H1 (cell line): ENCODE data around the gene HMGCLL1.

Experiments
- EP300 ChIP-seq, 2 experiments: IDR thresholded peaks; 1 replicate in 1 of 2; 2 replicates in 1 of 2; pipeline ENCODE4 v1.6.1; 2011 to 2012; ENCODE audit warnings: low read depth in 2 of 2, low read length in 2 of 2, mild to moderate bottlenecking in 2 of 2, borderline replicate concordance in 1 of 2, inconsistent platforms in 1 of 2, moderate library complexity in 1 of 2
- NRF1 ChIP-seq: IDR thresholded peaks from 2 replicates; pipeline ENCODE4 v1.6.1; 2011; ENCODE audit warnings: mild to moderate bottlenecking, low read depth, low read length, improper control_type of control experiment
- TF ChIP-seq, protein P1 (sequence below): IDR thresholded peaks from 2 replicates; pipeline ENCODE4 v1.6.1; 2011; ENCODE audit warnings: low read depth, mild to moderate bottlenecking, low read length; ENCODE audit not compliant: insufficient read depth
- TF ChIP-seq, protein P2 (sequence below), 3 experiments: IDR thresholded peaks; 1 replicate in 2 of 3; 2 replicates in 1 of 3; pipeline versions ENCODE4 v1.5.1 to v1.6.1; 2011; ENCODE audit warnings: low read length in 3 of 3, mild to moderate bottlenecking in 3 of 3, inconsistent platforms in 2 of 3, low read depth in 1 of 3, moderate library complexity in 1 of 3; ENCODE audit not compliant: insufficient read depth in 1 of 3; ENCODE audit errors: control extremely low read depth in 1 of 3

DNA sequence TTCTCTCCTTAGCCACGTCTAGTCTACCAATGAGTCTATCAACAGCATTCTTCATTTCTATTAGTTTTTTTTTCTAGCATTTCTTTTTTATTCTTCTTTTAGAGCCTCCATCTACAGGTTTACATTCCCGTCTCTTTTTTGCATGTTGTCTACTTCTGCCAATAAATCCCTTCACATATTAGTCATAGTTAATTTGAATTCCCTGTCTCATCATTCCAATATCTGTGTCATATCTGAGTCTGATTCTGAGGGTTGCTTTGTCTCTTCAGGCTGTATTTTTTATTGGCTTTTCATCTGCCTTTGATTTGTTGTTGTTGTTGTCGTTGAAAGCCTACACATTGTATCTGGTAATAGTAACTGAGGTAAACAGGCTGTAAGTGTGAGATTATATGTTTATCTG, 104.6 kb downstream of the HMGCLL1 start:
- TF ChIP-seq, protein P1, sequence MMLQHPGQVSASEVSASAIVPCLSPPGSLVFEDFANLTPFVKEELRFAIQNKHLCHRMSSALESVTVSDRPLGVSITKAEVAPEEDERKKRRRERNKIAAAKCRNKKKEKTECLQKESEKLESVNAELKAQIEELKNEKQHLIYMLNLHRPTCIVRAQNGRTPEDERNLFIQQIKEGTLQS = no peak
- TF ChIP-seq, protein P2, sequence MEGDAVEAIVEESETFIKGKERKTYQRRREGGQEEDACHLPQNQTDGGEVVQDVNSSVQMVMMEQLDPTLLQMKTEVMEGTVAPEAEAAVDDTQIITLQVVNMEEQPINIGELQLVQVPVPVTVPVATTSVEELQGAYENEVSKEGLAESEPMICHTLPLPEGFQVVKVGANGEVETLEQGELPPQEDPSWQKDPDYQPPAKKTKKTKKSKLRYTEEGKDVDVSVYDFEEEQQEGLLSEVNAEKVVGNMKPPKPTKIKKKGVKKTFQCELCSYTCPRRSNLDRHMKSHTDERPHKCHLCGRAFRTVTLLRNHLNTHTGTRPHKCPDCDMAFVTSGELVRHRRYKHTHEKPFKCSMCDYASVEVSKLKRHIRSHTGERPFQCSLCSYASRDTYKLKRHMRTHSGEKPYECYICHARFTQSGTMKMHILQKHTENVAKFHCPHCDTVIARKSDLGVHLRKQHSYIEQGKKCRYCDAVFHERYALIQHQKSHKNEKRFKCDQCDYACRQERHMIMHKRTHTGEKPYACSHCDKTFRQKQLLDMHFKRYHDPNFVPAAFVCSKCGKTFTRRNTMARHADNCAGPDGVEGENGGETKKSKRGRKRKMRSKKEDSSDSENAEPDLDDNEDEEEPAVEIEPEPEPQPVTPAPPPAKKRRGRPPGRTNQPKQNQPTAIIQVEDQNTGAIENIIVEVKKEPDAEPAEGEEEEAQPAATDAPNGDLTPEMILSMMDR (IDR thresholded peaks at IDR 0.05; ENCODE audit: control extremely low read depth in 1 of 3, insufficient read depth in 1 of 3, low read depth in 1 of 3, low read length in 3 of 3) = no peak
- TF ChIP-seq NRF1 = no peak
- no peak for TF ChIP-seq EP300 (IDR thresholded peaks at IDR 0.05; ENCODE audit: borderline replicate concordance in 1 of 2, low read depth in 2 of 2, low read length in 2 of 2)
